Measurements from ENCODE around the gene SFI1. TPM values are rescaled to one million over a fixed set of nuclear protein-coding genes. Genes with fewer than 3 reads are reported as not detected.
"Not testable (repeated sequence)": the region's sequence is repeated elsewhere in the genome, so short reads cannot be mapped to it uniquely, and the experiment has no call there.

The SFI1 gene
- total and polyA plus RNA-seq, 2 of the 8 experiments (the other 6 are each of a cell fraction or from before 2014, with no cell fraction given): 10.4 to 30.1 TPM

- no peak for TF ChIP-seq GTF2F1 (IDR thresholded peaks at IDR 0.05; ENCODE audit: borderline replicate concordance, low read depth, low read length)
- no peak for TF ChIP-seq YY1 (IDR thresholded peaks at IDR 0.05; ENCODE audit: low read depth, low read length)
- no peak for TF ChIP-seq FOSL1 (IDR thresholded peaks at IDR 0.05; ENCODE audit: insufficient read depth, low read depth, low read length)
- no peak for TF ChIP-seq JUN (IDR thresholded peaks at IDR 0.05; ENCODE audit: low read depth, low read length)
- TF ChIP-seq CREB1 (IDR thresholded peaks at IDR 0.05): no peak
- TF ChIP-seq MAX (IDR thresholded peaks at IDR 0.05): no peak
- no peak for TF ChIP-seq SUZ12 (IDR thresholded peaks at IDR 0.05; ENCODE audit: low read length)
Observed at GRCh38 chr22:31588970-31589675, 92.8 kb downstream of the SFI1 start (continued).

- H4K8ac ChIP-seq (ENCODE audit: extremely low read depth, insufficient read depth, low read length); H3K56ac ChIP-seq (replicated peaks; ENCODE audit: insufficient read length, low read depth, low read length); H3K14ac ChIP-seq (ENCODE audit: insufficient read length); H2BK120ac ChIP-seq (replicated peaks; ENCODE audit: low read depth, low read length); H3K4me3 ChIP-seq (ENCODE audit: extremely low read depth in 1 of 4, insufficient read depth in 2 of 4, low read depth in 3 of 4, low read length in 4 of 4); DNase-seq (ENCODE audit: low read depth in 1 of 2, low spot score in 2 of 2); CTCF ChIA-PET (ENCODE audit: partially characterized antibody); H2AFZ ChIP-seq (ENCODE audit: low read length); H3K36me3 ChIP-seq (ENCODE audit: control insufficient read depth in 2 of 4, insufficient read depth in 4 of 4, low read length in 3 of 4); H3K27me3 ChIP-seq (replicated peaks in 1 of 4; ENCODE audit: control insufficient read depth in 3 of 4, extremely low read depth in 1 of 4, insufficient read depth in 3 of 4, low read length in 3 of 4); H2BK5ac ChIP-seq (ENCODE audit: low read depth, low read length); H3K27ac ChIP-seq (ENCODE audit: low read depth, low read length); FAIRE-seq; H2BK12ac ChIP-seq (ENCODE audit: low read depth, low read length); POLR2A ChIA-PET (ENCODE audit: partially characterized antibody); H4K91ac ChIP-seq (replicated peaks; ENCODE audit: insufficient read length, low read length); H3K18ac ChIP-seq (ENCODE audit: extremely low read depth, low read length); H3K4me1 ChIP-seq (replicated peaks in 1 of 4; ENCODE audit: control insufficient read depth in 3 of 4, insufficient read depth in 4 of 4, low read length in 3 of 4); H3K23ac ChIP-seq (ENCODE audit: insufficient read length); H2AK5ac ChIP-seq (ENCODE audit: low read depth, low read length); H2BK20ac ChIP-seq (ENCODE audit: low read length); H3K23me2 ChIP-seq (ENCODE audit: low read depth, low read length); H3K79me1 ChIP-seq (ENCODE audit: low read depth, low read length); H2BK15ac ChIP-seq (ENCODE audit: low read length); H3K79me2 ChIP-seq (ENCODE audit: control insufficient read depth in 1 of 2, insufficient read depth in 2 of 2, low read length in 2 of 2); H4K5ac ChIP-seq (ENCODE audit: insufficient read length, low read depth, low read length); H3K4ac ChIP-seq (replicated peaks; ENCODE audit: insufficient read length, low read depth, low read length); H3K9me3 ChIP-seq (ENCODE audit: insufficient read depth in 2 of 2, low read depth in 1 of 2, low read length in 1 of 2); H4K20me1 ChIP-seq (replicated peaks in 1 of 2; ENCODE audit: control insufficient read depth in 1 of 2, insufficient read depth in 2 of 2, low read length in 2 of 2); H3K9ac ChIP-seq (replicated peaks in 1 of 4; ENCODE audit: extremely low read depth in 1 of 4, low read depth in 3 of 4, low read length in 3 of 4); H3K4me2 ChIP-seq (ENCODE audit: insufficient read depth in 1 of 2, low read depth in 2 of 2, low read length in 2 of 2): not testable (repeated sequence)
- WGBS, 2 experiments (ENCODE audit: extremely low coverage in 1 of 2, insufficient coverage in 1 of 2, insufficient read length in 1 of 2, insufficient replicate concordance in 2 of 2, low coverage in 1 of 2, low lambda C conversion rate in 2 of 2, missing lambda C conversion rate in 1 of 2): no CpG with 5 or more reads among the region's 2 CpGs
Observed at GRCh38 chr22:31590161-31590560, 93.8 kb downstream of the SFI1 start.
